Measurements from ENCODE around the gene SLC43A2. TPM values are rescaled to one million over a fixed set of nuclear protein-coding genes. Genes with fewer than 3 reads are reported as not detected.

Gene SLC43A2
- polyA plus RNA-seq, 1 of the 3 experiments (the other 2 are of a cell fraction) = 9.8 TPM

GRCh38 chr17:1648173-1648962 lies 19.7 kb upstream of the SLC43A2 start:
- Histone ChIP-seq H3K4me3 (ENCODE audit: low read depth in 2 of 2, low read length in 1 of 2) (peak overlapping the region; percentile 28 to 46; a peak in 3 of 4 replicates), H3K36me3 (replicated peaks in 1 of 2; ENCODE audit: control insufficient read depth in 1 of 2, insufficient read depth in 2 of 2, low read length in 1 of 2) (peaks cover 26 to 27% of the 10 kb centered on the region in 2 experiments), H3F3A (replicated peaks; ENCODE audit: insufficient read depth) (peaks cover 35% of the 10 kb centered on the region), H3K9me3 (no peaks in the 10 kb centered on the region), H4K20me1 (ENCODE audit: insufficient read depth) (no peaks in the 10 kb centered on the region), H2AFZ (ENCODE audit: low read depth) (peak overlapping the region; percentile 68; the same call in 1 of the 2 replicates), H3K4me2 (peak overlapping the region; percentile 71), H3K27me3 (ENCODE audit: insufficient read depth) (no peaks in the 10 kb centered on the region), H3K9ac (peak overlapping the region; percentile 21; the same call in 1 of the 2 replicates), H3K27ac (ENCODE audit: low read depth in 2 of 2, low read length in 1 of 2) (peak overlapping the region in 1 of 2 experiments; percentile 27; a peak in 2 of 4 replicates), H3K9me2 (no peaks in the 10 kb centered on the region), H3K79me2 (ENCODE audit: insufficient read depth) (no peaks in the 10 kb centered on the region), H3K4me1 (ENCODE audit: control insufficient read depth in 1 of 2, insufficient read depth in 2 of 2, low read depth in 1 of 2, low read length in 1 of 2) (peaks cover 13 to 23% of the 10 kb centered on the region in 2 experiments; a peak in 2 of 4 replicates)
- WGBS (ENCODE audit: low lambda C conversion rate) = 54% methylated on average over 24 of the region's 54 CpGs
- CTCF ChIA-PET = interaction anchor here (0.7 to 6.8 kb wide), 26 partner anchors 9 to 217 kb away, joined by 3 to 65 read pairs (median 4); partner anchors contain the start of genes PRPF8 and SLC43A2
- DNase-seq = no peak
- POLR2A ChIA-PET = interaction anchor here (1.1 to 2.4 kb wide), 4 partner anchors 19 to 74 kb away, joined by 5 to 12 read pairs (median 7); partner anchors contain the start of gene SLC43A2
- TF ChIP-seq POLR2AphosphoS5 (IDR thresholded peaks at IDR 0.05; ENCODE audit: low read depth, low read length) = no peak
- TF ChIP-seq RAD21 (IDR thresholded peaks at IDR 0.05; ENCODE audit: low read length) = peak; percentile 62; the same call in 1 of the 2 replicates
- no peak for TF ChIP-seq MAX (IDR thresholded peaks at IDR 0.05; ENCODE audit: low read depth)
- TF ChIP-seq, protein P1, sequence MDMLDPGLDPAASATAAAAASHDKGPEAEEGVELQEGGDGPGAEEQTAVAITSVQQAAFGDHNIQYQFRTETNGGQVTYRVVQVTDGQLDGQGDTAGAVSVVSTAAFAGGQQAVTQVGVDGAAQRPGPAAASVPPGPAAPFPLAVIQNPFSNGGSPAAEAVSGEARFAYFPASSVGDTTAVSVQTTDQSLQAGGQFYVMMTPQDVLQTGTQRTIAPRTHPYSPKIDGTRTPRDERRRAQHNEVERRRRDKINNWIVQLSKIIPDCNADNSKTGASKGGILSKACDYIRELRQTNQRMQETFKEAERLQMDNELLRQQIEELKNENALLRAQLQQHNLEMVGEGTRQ (IDR thresholded peaks at IDR 0.05; ENCODE audit: borderline replicate concordance, low read depth, low read length) = no peak
- TF ChIP-seq RFX5 (IDR thresholded peaks at IDR 0.05; ENCODE audit: low read length) = no peak
- TF ChIP-seq JUND (IDR thresholded peaks at IDR 0.05) = no peak
- no peak for TF ChIP-seq GATA2 (CRISPR knock-in tag; IDR thresholded peaks at IDR 0.05)
- no peak for TF ChIP-seq FOXM1 (IDR thresholded peaks at IDR 0.05; ENCODE audit: low read depth)
- no peak for TF ChIP-seq MEF2A (IDR thresholded peaks at IDR 0.05; ENCODE audit: borderline replicate concordance, low read depth)
- TF ChIP-seq, protein P2, sequence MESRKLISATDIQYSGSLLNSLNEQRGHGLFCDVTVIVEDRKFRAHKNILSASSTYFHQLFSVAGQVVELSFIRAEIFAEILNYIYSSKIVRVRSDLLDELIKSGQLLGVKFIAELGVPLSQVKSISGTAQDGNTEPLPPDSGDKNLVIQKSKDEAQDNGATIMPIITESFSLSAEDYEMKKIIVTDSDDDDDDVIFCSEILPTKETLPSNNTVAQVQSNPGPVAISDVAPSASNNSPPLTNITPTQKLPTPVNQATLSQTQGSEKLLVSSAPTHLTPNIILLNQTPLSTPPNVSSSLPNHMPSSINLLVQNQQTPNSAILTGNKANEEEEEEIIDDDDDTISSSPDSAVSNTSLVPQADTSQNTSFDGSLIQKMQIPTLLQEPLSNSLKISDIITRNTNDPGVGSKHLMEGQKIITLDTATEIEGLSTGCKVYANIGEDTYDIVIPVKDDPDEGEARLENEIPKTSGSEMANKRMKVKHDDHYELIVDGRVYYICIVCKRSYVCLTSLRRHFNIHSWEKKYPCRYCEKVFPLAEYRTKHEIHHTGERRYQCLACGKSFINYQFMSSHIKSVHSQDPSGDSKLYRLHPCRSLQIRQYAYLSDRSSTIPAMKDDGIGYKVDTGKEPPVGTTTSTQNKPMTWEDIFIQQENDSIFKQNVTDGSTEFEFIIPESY (IDR thresholded peaks at IDR 0.05; ENCODE audit: borderline replicate concordance, low read depth) = no peak
- TF ChIP-seq SIN3A (IDR thresholded peaks at IDR 0.05; ENCODE audit: borderline replicate concordance, low read depth, low read length) = no peak
- TF ChIP-seq TAF1 (IDR thresholded peaks at IDR 0.05; ENCODE audit: borderline replicate concordance, low read depth, low read length) = no peak
- no peak for TF ChIP-seq IRF3 (IDR thresholded peaks at IDR 0.05; ENCODE audit: low read depth, low read length)
- TF ChIP-seq, protein P3, sequence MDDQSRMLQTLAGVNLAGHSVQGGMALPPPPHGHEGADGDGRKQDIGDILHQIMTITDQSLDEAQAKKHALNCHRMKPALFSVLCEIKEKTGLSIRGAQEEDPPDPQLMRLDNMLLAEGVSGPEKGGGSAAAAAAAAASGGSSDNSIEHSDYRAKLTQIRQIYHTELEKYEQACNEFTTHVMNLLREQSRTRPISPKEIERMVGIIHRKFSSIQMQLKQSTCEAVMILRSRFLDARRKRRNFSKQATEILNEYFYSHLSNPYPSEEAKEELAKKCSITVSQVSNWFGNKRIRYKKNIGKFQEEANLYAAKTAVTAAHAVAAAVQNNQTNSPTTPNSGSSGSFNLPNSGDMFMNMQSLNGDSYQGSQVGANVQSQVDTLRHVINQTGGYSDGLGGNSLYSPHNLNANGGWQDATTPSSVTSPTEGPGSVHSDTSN (IDR thresholded peaks at IDR 0.05) = no peak
- TF ChIP-seq TCF12 (IDR thresholded peaks at IDR 0.05) = no peak
- TF ChIP-seq YY1 (IDR thresholded peaks at IDR 0.05; ENCODE audit: low read depth) = 0 out of 2 replicates have a peak, but pooled peaks have one; percentile 57
- TF ChIP-seq NFIC (IDR thresholded peaks at IDR 0.05; ENCODE audit: borderline replicate concordance) = peak; percentile 25; the same call in 1 of the 2 replicates
- TF ChIP-seq, protein P4, sequence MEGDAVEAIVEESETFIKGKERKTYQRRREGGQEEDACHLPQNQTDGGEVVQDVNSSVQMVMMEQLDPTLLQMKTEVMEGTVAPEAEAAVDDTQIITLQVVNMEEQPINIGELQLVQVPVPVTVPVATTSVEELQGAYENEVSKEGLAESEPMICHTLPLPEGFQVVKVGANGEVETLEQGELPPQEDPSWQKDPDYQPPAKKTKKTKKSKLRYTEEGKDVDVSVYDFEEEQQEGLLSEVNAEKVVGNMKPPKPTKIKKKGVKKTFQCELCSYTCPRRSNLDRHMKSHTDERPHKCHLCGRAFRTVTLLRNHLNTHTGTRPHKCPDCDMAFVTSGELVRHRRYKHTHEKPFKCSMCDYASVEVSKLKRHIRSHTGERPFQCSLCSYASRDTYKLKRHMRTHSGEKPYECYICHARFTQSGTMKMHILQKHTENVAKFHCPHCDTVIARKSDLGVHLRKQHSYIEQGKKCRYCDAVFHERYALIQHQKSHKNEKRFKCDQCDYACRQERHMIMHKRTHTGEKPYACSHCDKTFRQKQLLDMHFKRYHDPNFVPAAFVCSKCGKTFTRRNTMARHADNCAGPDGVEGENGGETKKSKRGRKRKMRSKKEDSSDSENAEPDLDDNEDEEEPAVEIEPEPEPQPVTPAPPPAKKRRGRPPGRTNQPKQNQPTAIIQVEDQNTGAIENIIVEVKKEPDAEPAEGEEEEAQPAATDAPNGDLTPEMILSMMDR (IDR thresholded peaks at IDR 0.05) = peak; percentile 67
- TF ChIP-seq USF1 (IDR thresholded peaks at IDR 0.05; ENCODE audit: borderline replicate concordance, low read depth) = no peak
- TF ChIP-seq SMC3 (IDR thresholded peaks at IDR 0.05; ENCODE audit: low read depth, low read length) = no peak; the same call in 1 of the 2 replicates
- no peak for TF ChIP-seq FOXJ3 (CRISPR knock-in tag; IDR thresholded peaks at IDR 0.05)
- TF ChIP-seq TEAD4 (IDR thresholded peaks at IDR 0.05; ENCODE audit: borderline replicate concordance, insufficient read depth) = no peak

All from SK-N-SH (cell line).